MCF 10A (cell line): ENCODE data around the gene MIPOL1. TPM values are rescaled to one million over a fixed set of nuclear protein-coding genes. Genes with fewer than 3 reads are reported as not detected.
"Not testable (repeated sequence)": the region's sequence is repeated elsewhere in the genome, so short reads cannot be mapped to it uniquely, and the experiment has no call there.

Experiments
- BruUV-seq: library from RNA; stranded (reverse); fragments of 400-500 nt; replicated peaks from 2 replicates; lab custom pipeline; 2021; lab: Mats Ljungman, UMichigan
- CTCF ChIA-PET: fragments of 300-600 bp; sonication (Branson Sonifier 250); formaldehyde crosslinking; extraction: SDS; loops from one replicate; lab custom pipeline; 2021; ENCODE audit warnings: antibody characterized with exemption, inconsistent platforms; lab: Yijun Ruan, JAX
- POLR2A ChIA-PET: fragments of 300-600, 350-650 bp; sonication (Branson Sonifier 250); formaldehyde crosslinking; extraction: SDS; loops from one replicate; lab custom pipeline; 2020; ENCODE audit warnings: antibody characterized with exemption, inconsistent platforms; lab: Yijun Ruan, JAX
- DNase-seq: peaks from one replicate; pipeline ENCODE4 v3.0.0-alpha.2; 2018; ENCODE audit not compliant: unreplicated experiment
- H3K27ac Mint-ChIP-seq: one replicate; pipeline ENCODE4 v1.8.0; 2022; ENCODE audit warnings: mild to moderate bottlenecking, low read depth, mixed read lengths; ENCODE audit not compliant: unreplicated experiment
- H3K27me3 Mint-ChIP-seq: one replicate; pipeline ENCODE4 v1.8.0; 2022; ENCODE audit warnings: mixed read lengths; ENCODE audit not compliant: insufficient read depth, unreplicated experiment
- H3K36me3 Mint-ChIP-seq: one replicate; pipeline ENCODE4 v1.8.0; 2022; ENCODE audit warnings: mild to moderate bottlenecking, moderate library complexity, mixed read lengths; ENCODE audit not compliant: insufficient read depth, unreplicated experiment
- H3K4me1 Mint-ChIP-seq: one replicate; pipeline ENCODE4 v1.8.0; 2022; ENCODE audit warnings: mixed read lengths; ENCODE audit not compliant: insufficient read depth, unreplicated experiment
- H3K4me3 Mint-ChIP-seq: one replicate; pipeline ENCODE4 v1.8.0; 2022; ENCODE audit warnings: mild to moderate bottlenecking, moderate library complexity, mixed read lengths; ENCODE audit not compliant: unreplicated experiment
- H3K9me3 Mint-ChIP-seq: one replicate; pipeline ENCODE4 v1.8.0; 2022; ENCODE audit warnings: mixed read lengths; ENCODE audit not compliant: unreplicated experiment
- intact Hi-C: fragments of 100-400 bp; cut with micrococcal nuclease; formaldehyde crosslinking; loops from 2 replicates; pipeline ENCODE4 v1.14.1; 2022
- total RNA-seq: library from RNA; stranded (reverse); gene quantifications from 2 replicates; pipeline ENCODE4 v1.2.3, GENCODE V29; 2022
- TF ChIP-seq, protein P1 (sequence below): fragments of 200-600 bp; IDR thresholded peaks from one replicate; pipeline ENCODE4 v1.8.0; 2022; ENCODE audit warnings: antibody characterized with exemption, mild to moderate bottlenecking; ENCODE audit not compliant: unreplicated experiment

Gene MIPOL1
- total RNA-seq, 1 experiment from 2014 or later = 16.3 TPM

DNA sequence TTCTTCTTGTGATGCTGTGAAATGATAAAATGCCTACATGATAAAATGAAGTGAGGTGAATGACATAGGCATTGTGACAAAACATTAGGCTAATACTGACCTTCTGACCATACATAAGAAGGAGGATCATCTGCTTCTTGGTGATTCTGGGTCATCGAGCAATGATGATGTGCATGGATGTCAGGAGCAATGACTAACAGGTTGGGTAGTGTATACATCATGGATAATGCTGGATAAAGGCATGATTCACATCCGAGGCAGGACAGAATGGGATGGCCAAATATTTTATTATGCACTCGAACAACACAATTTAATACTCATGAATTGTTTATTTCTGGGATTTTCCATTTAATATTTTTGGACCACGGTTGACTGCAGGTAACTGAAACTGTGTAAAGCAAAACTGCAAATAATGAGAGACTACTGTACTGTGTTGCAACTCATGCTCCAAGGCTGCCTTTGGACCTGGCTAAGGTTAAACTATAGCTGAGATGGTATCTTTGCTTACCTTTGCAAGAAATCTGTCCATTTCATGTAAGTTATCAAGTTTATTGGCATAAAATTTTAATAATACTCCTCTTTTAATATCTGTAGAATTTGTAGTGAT, 17.7 kb upstream of the MIPOL1 start:
- TF ChIP-seq, protein P1, sequence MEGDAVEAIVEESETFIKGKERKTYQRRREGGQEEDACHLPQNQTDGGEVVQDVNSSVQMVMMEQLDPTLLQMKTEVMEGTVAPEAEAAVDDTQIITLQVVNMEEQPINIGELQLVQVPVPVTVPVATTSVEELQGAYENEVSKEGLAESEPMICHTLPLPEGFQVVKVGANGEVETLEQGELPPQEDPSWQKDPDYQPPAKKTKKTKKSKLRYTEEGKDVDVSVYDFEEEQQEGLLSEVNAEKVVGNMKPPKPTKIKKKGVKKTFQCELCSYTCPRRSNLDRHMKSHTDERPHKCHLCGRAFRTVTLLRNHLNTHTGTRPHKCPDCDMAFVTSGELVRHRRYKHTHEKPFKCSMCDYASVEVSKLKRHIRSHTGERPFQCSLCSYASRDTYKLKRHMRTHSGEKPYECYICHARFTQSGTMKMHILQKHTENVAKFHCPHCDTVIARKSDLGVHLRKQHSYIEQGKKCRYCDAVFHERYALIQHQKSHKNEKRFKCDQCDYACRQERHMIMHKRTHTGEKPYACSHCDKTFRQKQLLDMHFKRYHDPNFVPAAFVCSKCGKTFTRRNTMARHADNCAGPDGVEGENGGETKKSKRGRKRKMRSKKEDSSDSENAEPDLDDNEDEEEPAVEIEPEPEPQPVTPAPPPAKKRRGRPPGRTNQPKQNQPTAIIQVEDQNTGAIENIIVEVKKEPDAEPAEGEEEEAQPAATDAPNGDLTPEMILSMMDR = no peak
- Mint-ChIP-seq H3K27ac (no peak overlapping the region), H3K27me3 (no peaks in the 10 kb centered on the region), H3K9me3 (no peaks in the 10 kb centered on the region), H3K4me3 (no peak overlapping the region), H3K36me3 (no peaks in the 10 kb centered on the region), H3K4me1 (peaks cover 5% of the 10 kb centered on the region)
- no TSS peak for BruUV-seq
- DNase-seq = peak; percentile 29
- POLR2A ChIA-PET = no interaction called here
- CTCF ChIA-PET = interaction anchor here (0.6 kb wide), 2 partner anchors 52 to 182 kb away, joined by 3 read pairs; no protein-coding TSS in a partner anchor
- intact Hi-C loops = no loop called here

DNA sequence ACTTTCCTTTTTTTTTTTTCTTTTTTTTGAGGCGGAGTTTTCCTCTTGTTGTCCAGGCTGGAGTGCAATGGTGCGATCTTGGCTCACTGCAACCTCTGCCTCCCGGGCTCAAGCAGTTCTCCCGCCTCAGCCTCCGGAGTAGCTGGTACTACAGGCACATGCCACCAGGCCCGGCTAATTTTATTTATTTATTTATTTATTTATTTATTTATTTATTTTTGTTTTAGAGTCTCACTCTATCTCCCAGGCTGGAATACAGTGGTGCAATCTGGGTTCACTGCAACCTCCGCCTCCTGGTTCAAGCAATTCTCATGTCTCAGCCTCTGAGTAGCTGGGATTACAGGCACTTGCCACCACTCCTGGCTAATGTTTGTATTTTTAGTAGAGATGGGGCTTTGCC, 16.9 kb upstream of the MIPOL1 start:
- DNase-seq, H3K36me3 Mint-ChIP-seq, H3K27me3 Mint-ChIP-seq, H3K27ac Mint-ChIP-seq, H3K9me3 Mint-ChIP-seq, H3K4me1 Mint-ChIP-seq, BruUV-seq, H3K4me3 Mint-ChIP-seq, intact Hi-C loops: not testable (repeated sequence)
- CTCF ChIA-PET = interaction anchor here (0.7 kb wide), 1 partner anchor 135 kb away, joined by 3 read pairs; no protein-coding TSS in a partner anchor
- POLR2A ChIA-PET = interaction anchor here (0.5 kb wide), 1 partner anchor 751 kb away, joined by 4 read pairs; no protein-coding TSS in a partner anchor

DNA sequence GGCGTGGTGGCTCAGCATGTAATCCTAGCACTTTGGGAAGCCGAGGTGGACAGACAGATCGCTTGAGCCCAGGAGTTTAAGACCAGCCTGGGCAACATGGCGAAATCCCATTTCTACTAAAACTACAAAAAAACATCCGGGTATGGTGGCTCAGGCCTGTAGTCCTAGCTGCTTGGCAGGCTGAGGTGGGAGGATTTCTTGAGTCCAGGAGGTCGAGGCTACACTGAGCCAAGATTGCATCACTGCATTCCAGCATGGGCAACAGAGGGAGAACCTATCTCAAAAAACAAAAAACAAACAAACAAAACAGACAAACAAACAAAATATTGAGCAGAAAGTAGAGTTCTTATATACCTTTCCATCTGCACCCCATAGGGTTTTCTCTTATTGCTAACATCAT, 16.3 kb upstream of the MIPOL1 start:
- BruUV-seq = no TSS peak
- ChIA-PET POLR2A (interaction anchor here (1.0 to 2.4 kb wide), 3 partner anchors 9 to 16 kb away, joined by 5 to 7 read pairs (median 6); partner anchors contain the start of genes MIPOL1 and SLC25A21), CTCF (interaction anchor here (0.7 kb wide), 1 partner anchor 135 kb away, joined by 3 read pairs; no protein-coding TSS in a partner anchor)
- DNase-seq = no peak
- Mint-ChIP-seq H3K9me3 (no peaks in the 10 kb centered on the region), H3K4me1 (peaks cover 5% of the 10 kb centered on the region), H3K27ac (no peak overlapping the region), H3K36me3 (no peaks in the 10 kb centered on the region), H3K4me3 (no peak overlapping the region), H3K27me3 (no peaks in the 10 kb centered on the region)
- TF ChIP-seq, protein P1 = no peak
- intact Hi-C loops = no loop called here

DNA sequence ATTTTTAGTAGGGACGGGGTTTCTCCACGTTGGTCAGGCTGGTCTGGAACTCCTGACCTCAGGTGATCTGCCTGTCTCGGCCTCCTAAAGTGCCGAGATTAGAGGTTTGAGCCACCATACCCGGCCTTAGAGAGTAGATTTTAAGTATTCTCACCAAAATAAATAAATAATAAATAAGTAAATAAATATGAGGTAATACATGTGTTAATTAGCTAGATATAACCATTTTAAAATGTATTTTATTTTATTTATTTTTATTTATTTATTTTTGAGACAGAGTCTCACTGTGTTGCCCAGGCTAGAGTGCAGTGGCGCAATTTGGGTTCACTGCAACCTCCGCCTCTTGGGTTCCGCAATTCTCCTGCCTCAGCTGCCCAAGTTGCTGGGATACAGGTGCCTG, 13.2 kb upstream of the MIPOL1 start:
- intact Hi-C loops, H3K36me3 Mint-ChIP-seq, H3K27ac Mint-ChIP-seq, CTCF ChIA-PET, BruUV-seq, POLR2A ChIA-PET, DNase-seq, H3K9me3 Mint-ChIP-seq, H3K4me3 Mint-ChIP-seq, H3K27me3 Mint-ChIP-seq, H3K4me1 Mint-ChIP-seq: not testable (repeated sequence)

DNA sequence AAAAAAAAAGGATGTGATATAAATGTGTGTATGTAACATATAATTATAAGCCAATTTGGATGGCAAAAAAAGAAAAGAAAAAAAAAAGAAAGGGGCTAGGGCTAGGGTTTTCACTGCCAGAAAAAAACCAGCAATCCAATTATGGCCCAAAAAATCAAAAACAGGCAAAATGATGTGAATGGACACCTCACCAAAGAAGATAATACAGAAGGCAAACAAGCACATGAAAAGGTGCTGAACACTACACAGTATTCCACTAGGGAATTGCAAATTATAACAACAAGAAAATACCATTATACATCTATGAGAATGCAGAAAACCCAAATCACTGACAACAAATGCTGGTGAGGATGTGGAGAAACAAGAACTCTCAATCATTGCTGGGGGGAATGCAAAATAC, 12.1 kb upstream of the MIPOL1 start:
- ChIA-PET CTCF (no interaction called here), POLR2A (no interaction called here)
- intact Hi-C loops = no loop called here
- Mint-ChIP-seq H3K27me3 (no peaks in the 10 kb centered on the region), H3K4me1 (no peaks in the 10 kb centered on the region), H3K4me3 (no peak overlapping the region), H3K27ac (no peak overlapping the region), H3K36me3 (no peaks in the 10 kb centered on the region), H3K9me3 (peaks cover 7% of the 10 kb centered on the region)
- DNase-seq = no peak
- BruUV-seq = no TSS peak
- TF ChIP-seq, protein P1 = no peak
